Uterus (tissue), 4 donors: ENCODE results near the gene IQGAP2. TPM values are rescaled to one million over a fixed set of nuclear protein-coding genes. Genes with fewer than 3 reads are reported as not detected.

ENCODE experiments used
- DNase-seq, 2 donors: peaks; one replicate each; pipeline ENCODE4 v3.0.0-alpha.2; 2019 to 2020
- H3K27ac ChIP-seq, 2 donors: fragments of 200-600 bp; sonication (generic); 1 replicate in 1 of 2; 2 replicates in 1 of 2; pipeline ENCODE4 v1.5.1; 2016 to 2018
- H3K27me3 ChIP-seq, 2 donors: fragments of 200-600 bp; sonication (generic); one replicate each; pipeline ENCODE4 v1.5.1; 2018 to 2019; ENCODE audit warnings: control low read depth in 1 of 2
- H3K36me3 ChIP-seq, 2 donors: fragments of 200-600 bp; sonication (generic); one replicate each; pipeline ENCODE4 v1.5.1; 2019; ENCODE audit warnings: control low read depth in 1 of 2
- H3K4me1 ChIP-seq, 2 donors: fragments of 200-600 bp; sonication (generic); one replicate each; pipeline ENCODE4 v1.5.1; 2018 to 2019; ENCODE audit warnings: control low read depth in 1 of 2
- H3K4me3 ChIP-seq, 2 donors: fragments of 200-600 bp; sonication (generic); 1 replicate in 1 of 2; 2 replicates in 1 of 2; pipeline ENCODE4 v1.5.1; 2018 to 2019; ENCODE audit warnings: mild to moderate bottlenecking in 1 of 2
- H3K9me3 ChIP-seq, 2 donors: fragments of 200-600 bp; sonication (generic); one replicate each; pipeline ENCODE4 v1.5.1; 2019; ENCODE audit warnings: control low read depth in 1 of 2
- CTCF ChIP-seq, 4 experiments: fragments of 200-600 bp in 2 of 4; fragments of 450-650 bp in 2 of 4; sonication (generic) in 2 of 4; IDR thresholded peaks; one replicate each; pipeline ENCODE4 v1.5.1; 2016 to 2019; ENCODE audit warnings: antibody characterized with exemption in 4 of 4, mild to moderate bottlenecking in 2 of 4, moderate library complexity in 1 of 4
- POLR2A ChIP-seq, 2 donors: fragments of 450-650 bp; IDR thresholded peaks; one replicate each; pipeline ENCODE4 v1.6.1; 2016; ENCODE audit warnings: antibody characterized with exemption in 2 of 2, mild to moderate bottlenecking in 1 of 2, moderate library complexity in 1 of 2
- intact Hi-C: fragments of 100-400 bp; cut with DNase I; formaldehyde crosslinking; loops from one replicate; pipeline ENCODE4 v1.15.1; 2023; ENCODE audit warnings: low total_unique reads
- total RNA-seq, 4 donors: library from RNA; depleted of rRNA in 3 of 4; stranded (reverse); fragments of >200 nt in 3 of 4; gene quantifications; one replicate each; pipeline versions ENCODE4 v1.1.0 to v1.2.4, GENCODE V29; 2014 to 2023
- donor health status: DM: yes; HTN: yes; CAD: no.

The IQGAP2 gene
- total RNA-seq, 4 donors from 2014 or later: 7.1 to 49.2 (median 9.4) TPM

DNA sequence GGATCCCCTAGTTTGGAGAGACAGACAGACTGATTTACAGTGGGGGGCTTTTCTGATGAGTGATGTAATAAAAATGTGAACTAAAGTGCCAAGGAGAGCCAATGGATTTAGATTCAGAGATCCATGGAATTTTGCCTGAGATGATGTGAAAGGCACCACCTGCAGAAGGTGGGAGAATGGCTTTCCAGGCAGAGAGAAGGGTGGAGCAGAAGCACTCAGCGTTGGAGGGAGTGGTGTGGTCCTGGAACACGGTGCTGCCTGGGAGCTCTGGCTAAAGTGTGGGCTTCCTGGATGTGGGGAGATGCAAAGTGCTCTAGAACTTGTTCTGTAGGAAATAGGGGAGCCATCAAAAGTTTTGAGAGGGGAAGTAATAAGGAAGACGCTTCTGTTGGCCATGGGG is 57.0 kb downstream of the IQGAP2 start:
- H3K27ac ChIP-seq: no peak overlapping the region
- no peaks in the 10 kb centered on the region for H3K9me3 ChIP-seq
- no peaks in the 10 kb centered on the region for H3K27me3 ChIP-seq
- intact Hi-C loops: no loop called here
- DNase-seq: no peak
- no peaks in the 10 kb centered on the region for H3K36me3 ChIP-seq
- no peak for TF ChIP-seq CTCF (IDR thresholded peaks at IDR 0.05)
- no peak for TF ChIP-seq POLR2A (IDR thresholded peaks at IDR 0.05)
- H3K4me1 ChIP-seq: no peaks in the 10 kb centered on the region
- no peak overlapping the region for H3K4me3 ChIP-seq

DNA sequence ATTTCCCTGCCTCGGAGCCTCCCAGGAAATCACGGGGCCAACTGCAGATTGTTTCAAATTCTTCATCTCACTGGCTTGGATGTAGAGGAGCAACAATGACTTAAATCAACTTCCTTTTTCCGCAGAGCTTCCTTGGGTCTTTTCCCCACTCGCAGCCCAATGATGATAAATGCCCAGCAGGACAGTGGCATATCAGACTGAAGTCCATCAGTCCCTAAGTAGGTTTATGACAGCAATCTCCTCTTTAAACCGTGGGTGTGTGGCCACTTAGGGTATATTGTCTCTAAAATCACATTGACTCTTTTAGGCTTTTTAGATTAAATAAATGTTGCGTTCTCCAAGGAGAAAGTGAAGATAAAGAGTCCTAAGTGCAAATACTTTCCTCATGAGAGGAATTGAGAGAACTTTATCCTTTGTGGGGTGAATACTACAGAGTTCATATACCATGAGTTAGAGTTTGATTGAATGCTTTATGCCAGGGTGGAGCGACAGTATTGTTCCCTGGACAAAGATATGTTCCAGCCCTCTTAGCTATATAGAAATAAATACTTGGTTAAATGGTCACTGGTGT is 59.1 kb downstream of the IQGAP2 start:
- no peak for TF ChIP-seq CTCF (IDR thresholded peaks at IDR 0.05)
- no peak for TF ChIP-seq POLR2A (IDR thresholded peaks at IDR 0.05)
- DNase-seq: no peak
- no peak overlapping the region for H3K4me3 ChIP-seq
- H3K27me3 ChIP-seq: no peaks in the 10 kb centered on the region
- intact Hi-C loops: no loop called here
- no peaks in the 10 kb centered on the region for H3K9me3 ChIP-seq
- H3K4me1 ChIP-seq: no peaks in the 10 kb centered on the region
- H3K27ac ChIP-seq: no peak overlapping the region
- no peaks in the 10 kb centered on the region for H3K36me3 ChIP-seq

- Histone ChIP-seq H3K9me3 (no peaks in the 10 kb centered on the region), H3K36me3 (no peaks in the 10 kb centered on the region), H3K27me3 (no peaks in the 10 kb centered on the region), H3K4me1 (no peaks in the 10 kb centered on the region), H3K4me3 (no peak overlapping the region), H3K27ac (no peak overlapping the region)
- TF ChIP-seq CTCF (IDR thresholded peaks at IDR 0.05) (no peak), POLR2A (IDR thresholded peaks at IDR 0.05) (no peak)
- intact Hi-C loops: no loop called here
- DNase-seq: no peak
Measured at GRCh38 chr5:76467216-76467615, 64.1 kb downstream of the IQGAP2 start.

GRCh38 chr5:76468635-76469425 is 65.7 kb downstream of the IQGAP2 start:
- intact Hi-C loops: no loop called here
- no peak overlapping the region for H3K27ac ChIP-seq
- DNase-seq: no peak
- TF ChIP-seq POLR2A (IDR thresholded peaks at IDR 0.05) (no peak), CTCF (IDR thresholded peaks at IDR 0.05) (no peak)
- H3K4me1 ChIP-seq: no peaks in the 10 kb centered on the region
- no peaks in the 10 kb centered on the region for H3K36me3 ChIP-seq
- H3K27me3 ChIP-seq: no peaks in the 10 kb centered on the region
- H3K4me3 ChIP-seq: no peak overlapping the region
- H3K9me3 ChIP-seq: no peaks in the 10 kb centered on the region

DNA sequence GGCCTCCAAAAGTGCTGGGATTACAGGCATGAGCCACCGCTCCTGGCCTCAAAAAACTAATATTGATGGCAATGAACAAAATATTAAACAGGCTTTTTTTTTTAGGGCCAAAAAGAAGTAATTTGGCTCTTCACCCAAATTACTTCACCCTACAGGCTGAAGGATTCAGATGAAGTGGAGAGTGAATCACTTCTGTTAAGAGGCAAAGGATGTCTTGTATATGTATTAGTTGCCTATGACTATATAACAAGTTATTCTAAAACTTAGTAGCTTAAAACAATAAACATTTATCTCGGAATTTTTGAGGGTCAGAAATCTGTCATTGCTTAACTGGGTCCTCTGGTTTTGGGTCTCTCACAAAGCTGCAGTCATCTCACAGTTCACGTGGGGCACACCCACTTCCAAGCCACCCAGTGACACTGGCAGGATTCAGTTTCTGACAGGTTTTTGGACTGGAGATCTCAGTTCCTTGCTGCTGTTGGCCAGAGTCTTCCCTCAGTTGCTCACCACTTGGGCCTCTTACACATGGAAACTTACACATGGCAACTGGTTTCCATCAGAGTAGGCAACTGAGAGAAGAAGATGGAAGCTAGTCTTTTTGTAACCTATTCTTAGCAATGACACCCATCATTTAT is 66.7 kb downstream of the IQGAP2 start:
- no peaks in the 10 kb centered on the region for H3K9me3 ChIP-seq
- TF ChIP-seq POLR2A (IDR thresholded peaks at IDR 0.05) (no peak), CTCF (IDR thresholded peaks at IDR 0.05) (no peak)
- no peak for DNase-seq
- no peaks in the 10 kb centered on the region for H3K36me3 ChIP-seq
- no peaks in the 10 kb centered on the region for H3K27me3 ChIP-seq
- H3K4me1 ChIP-seq: no peaks in the 10 kb centered on the region
- intact Hi-C loops: no loop called here
- H3K27ac ChIP-seq: no peak overlapping the region
- H3K4me3 ChIP-seq: no peak overlapping the region
